Measurements from ENCODE around the gene MGST3.

GRCh38 chr1:165666152-165666825 is 35.3 kb downstream of the MGST3 start:
- TF ChIP-seq, protein P1, sequence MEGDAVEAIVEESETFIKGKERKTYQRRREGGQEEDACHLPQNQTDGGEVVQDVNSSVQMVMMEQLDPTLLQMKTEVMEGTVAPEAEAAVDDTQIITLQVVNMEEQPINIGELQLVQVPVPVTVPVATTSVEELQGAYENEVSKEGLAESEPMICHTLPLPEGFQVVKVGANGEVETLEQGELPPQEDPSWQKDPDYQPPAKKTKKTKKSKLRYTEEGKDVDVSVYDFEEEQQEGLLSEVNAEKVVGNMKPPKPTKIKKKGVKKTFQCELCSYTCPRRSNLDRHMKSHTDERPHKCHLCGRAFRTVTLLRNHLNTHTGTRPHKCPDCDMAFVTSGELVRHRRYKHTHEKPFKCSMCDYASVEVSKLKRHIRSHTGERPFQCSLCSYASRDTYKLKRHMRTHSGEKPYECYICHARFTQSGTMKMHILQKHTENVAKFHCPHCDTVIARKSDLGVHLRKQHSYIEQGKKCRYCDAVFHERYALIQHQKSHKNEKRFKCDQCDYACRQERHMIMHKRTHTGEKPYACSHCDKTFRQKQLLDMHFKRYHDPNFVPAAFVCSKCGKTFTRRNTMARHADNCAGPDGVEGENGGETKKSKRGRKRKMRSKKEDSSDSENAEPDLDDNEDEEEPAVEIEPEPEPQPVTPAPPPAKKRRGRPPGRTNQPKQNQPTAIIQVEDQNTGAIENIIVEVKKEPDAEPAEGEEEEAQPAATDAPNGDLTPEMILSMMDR (conservative IDR thresholded peaks at IDR 0.05; ENCODE audit: low read length) = no peak
- no peak for TF ChIP-seq EZH2phosphoT487 (IDR thresholded peaks at IDR 0.05; ENCODE audit: borderline replicate concordance)
